SK-N-SH (cell line): ENCODE results near the gene CYP27A1.

ENCODE experiments used
- CHD2 ChIP-seq: fragments of 150-350 bp; IDR thresholded peaks from 2 replicates; pipeline ENCODE4 v1.6.1; 2018; ENCODE audit warnings: low read length; ENCODE audit not compliant: partially characterized antibody
- CTCF ChIP-seq: fragments of 200-600 bp; sonication (generic); IDR thresholded peaks from 2 replicates; pipeline ENCODE4 v1.6.1; 2017; ENCODE audit warnings: antibody characterized with exemption, mild to moderate bottlenecking, moderate library complexity
- FOSL2 ChIP-seq: IDR thresholded peaks from 2 replicates; pipeline ENCODE4 v1.4.0; 2012; ENCODE audit warnings: low read depth, mild to moderate bottlenecking, moderate library complexity, borderline replicate concordance
- GABPA ChIP-seq: IDR thresholded peaks from 2 replicates; pipeline ENCODE4 v1.4.0; 2012; ENCODE audit warnings: low read depth, mild to moderate bottlenecking
- JUND ChIP-seq: IDR thresholded peaks from 2 replicates; pipeline ENCODE4 v1.4.0; 2012
- REST ChIP-seq: IDR thresholded peaks from 2 replicates; pipeline ENCODE4 v1.6.1; 2012; ENCODE audit warnings: mild to moderate bottlenecking, low read depth, low read length, moderate library complexity
- USF1 ChIP-seq: IDR thresholded peaks from 2 replicates; pipeline ENCODE4 v1.4.0; 2012; ENCODE audit warnings: low read depth, borderline replicate concordance
- YY1 ChIP-seq: IDR thresholded peaks from 2 replicates; pipeline ENCODE4 v1.4.0; 2012; ENCODE audit warnings: low read depth, mild to moderate bottlenecking

- TF ChIP-seq CTCF = no peak
- no peak for TF ChIP-seq REST
- TF ChIP-seq CHD2 = no peak
- no peak for TF ChIP-seq USF1
- no peak for TF ChIP-seq JUND
- TF ChIP-seq YY1 = no peak
- TF ChIP-seq FOSL2 = no peak
- no peak for TF ChIP-seq GABPA
These were observed 78.3 kb downstream of the CYP27A1 start for GRCh38 chr2:218859988-218860831.
